ENCODE results near the gene INPPL1.
"Not testable (repeated sequence)": the region's sequence is repeated elsewhere in the genome, so short reads cannot be mapped to it uniquely, and the experiment has no call there.

Gene INPPL1

DNA sequence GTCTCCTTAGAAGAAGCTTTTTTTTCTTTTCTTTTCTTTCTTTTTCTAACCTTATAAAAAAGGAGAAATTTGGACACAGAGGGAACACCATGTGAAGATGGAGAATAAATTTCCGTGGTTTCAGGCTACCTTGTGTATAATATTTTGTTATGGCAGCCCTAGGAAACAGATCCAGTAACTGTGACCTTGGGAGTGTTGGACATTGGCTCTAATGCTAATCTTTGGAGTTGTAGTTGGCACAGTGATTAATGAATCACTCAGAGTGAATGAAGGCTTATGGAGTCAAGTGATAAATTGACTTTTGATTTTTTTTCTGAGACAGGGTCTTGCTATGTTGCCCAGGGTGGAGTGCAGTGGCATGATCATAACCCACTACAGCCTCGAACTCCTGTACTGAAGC is 34.9 kb downstream of the INPPL1 start:
- DNase-seq (ENCODE audit: low read depth) = no peak
- no peak overlapping the region for H3K4me3 ChIP-seq (ENCODE audit: low read depth, low read length)

DNA sequence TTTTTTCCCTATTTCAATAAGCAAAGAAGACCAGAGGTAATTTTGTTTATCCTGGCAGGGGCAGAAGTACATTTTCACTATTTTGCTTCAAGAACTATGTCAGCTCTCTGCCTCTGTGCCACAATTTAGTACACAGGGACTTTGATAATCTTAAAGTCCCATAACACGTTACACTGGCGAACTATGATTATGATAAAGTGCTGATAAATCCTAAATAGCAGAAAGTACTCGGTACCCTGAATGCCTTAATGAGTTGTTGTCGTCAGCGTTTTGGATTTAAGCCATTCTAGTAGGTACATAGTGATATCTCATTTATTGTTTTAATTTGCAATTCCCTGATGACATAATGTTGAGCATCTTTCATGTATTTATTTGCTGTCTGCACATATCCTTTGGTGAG is 36.0 kb downstream of the INPPL1 start:
- no peak for DNase-seq (ENCODE audit: low read depth)
- TF ChIP-seq, protein P1, sequence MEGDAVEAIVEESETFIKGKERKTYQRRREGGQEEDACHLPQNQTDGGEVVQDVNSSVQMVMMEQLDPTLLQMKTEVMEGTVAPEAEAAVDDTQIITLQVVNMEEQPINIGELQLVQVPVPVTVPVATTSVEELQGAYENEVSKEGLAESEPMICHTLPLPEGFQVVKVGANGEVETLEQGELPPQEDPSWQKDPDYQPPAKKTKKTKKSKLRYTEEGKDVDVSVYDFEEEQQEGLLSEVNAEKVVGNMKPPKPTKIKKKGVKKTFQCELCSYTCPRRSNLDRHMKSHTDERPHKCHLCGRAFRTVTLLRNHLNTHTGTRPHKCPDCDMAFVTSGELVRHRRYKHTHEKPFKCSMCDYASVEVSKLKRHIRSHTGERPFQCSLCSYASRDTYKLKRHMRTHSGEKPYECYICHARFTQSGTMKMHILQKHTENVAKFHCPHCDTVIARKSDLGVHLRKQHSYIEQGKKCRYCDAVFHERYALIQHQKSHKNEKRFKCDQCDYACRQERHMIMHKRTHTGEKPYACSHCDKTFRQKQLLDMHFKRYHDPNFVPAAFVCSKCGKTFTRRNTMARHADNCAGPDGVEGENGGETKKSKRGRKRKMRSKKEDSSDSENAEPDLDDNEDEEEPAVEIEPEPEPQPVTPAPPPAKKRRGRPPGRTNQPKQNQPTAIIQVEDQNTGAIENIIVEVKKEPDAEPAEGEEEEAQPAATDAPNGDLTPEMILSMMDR (IDR thresholded peaks at IDR 0.05; ENCODE audit: low read depth, low read length) = no peak
- no peak overlapping the region for H3K4me3 ChIP-seq (ENCODE audit: low read depth, low read length)

More for the DNA sequence above, 34.9 kb downstream of the INPPL1 start:
- TF ChIP-seq, protein P1 (IDR thresholded peaks at IDR 0.05; ENCODE audit: low read depth, low read length) = no peak
- TF ChIP-seq, protein P2, sequence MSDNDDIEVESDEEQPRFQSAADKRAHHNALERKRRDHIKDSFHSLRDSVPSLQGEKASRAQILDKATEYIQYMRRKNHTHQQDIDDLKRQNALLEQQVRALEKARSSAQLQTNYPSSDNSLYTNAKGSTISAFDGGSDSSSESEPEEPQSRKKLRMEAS (IDR thresholded peaks at IDR 0.05; ENCODE audit: low read depth, low read length) = no peak

DNA sequence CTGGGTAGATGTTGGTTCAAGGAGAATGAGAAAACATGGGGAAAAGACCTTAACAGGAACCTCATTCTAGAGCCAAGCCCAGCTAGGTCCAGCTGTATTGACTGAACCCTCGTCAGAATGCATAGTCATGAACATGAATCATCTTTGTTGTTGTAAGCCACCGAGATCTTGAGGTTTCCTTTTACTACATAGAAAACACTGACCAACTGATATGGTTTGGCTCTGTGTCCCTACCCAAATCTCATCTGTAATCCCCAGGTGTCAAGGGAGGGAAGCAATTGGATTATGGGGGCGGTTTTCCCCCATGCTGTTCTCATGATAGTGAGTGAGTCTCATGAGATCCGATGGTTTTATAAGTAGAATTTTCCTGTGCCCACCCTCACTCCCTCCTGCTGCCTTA is 38.8 kb downstream of the INPPL1 start:
- peak; percentile 62 for DNase-seq (ENCODE audit: low read depth)

DNA sequence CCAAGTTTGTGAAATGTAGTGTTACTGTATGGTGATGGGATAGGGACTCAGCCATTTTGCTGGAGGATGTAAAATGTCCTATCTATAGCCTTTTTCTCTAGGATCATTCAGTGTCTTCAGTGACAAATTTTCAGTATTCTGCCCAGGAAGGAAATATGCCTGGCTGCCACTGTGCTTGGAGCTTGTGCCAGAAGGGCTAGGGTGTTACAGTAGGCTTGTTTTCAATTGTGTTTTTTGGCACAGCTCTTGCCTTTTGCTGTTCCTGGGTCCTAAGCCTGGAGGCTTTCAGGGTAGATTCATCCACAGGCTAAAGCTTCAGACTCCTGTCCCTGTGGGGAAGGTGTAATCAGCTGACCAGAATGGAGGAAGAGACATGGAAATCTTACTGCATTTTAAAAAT is 41.4 kb downstream of the INPPL1 start:
- TF ChIP-seq, protein P1 (IDR thresholded peaks at IDR 0.05; ENCODE audit: low read depth, low read length) = no peak
- TF ChIP-seq POLR2A (IDR thresholded peaks at IDR 0.05; ENCODE audit: extremely low read depth, insufficient read length) = no peak
- TF ChIP-seq MYC (IDR thresholded peaks at IDR 0.05; ENCODE audit: low read depth, low read length) = no peak
- TF ChIP-seq, protein P2 (IDR thresholded peaks at IDR 0.05; ENCODE audit: low read depth, low read length) = no peak

More for the DNA sequence above, 38.8 kb downstream of the INPPL1 start:
- no peak overlapping the region for H3K4me3 ChIP-seq (ENCODE audit: low read depth, low read length)
- TF ChIP-seq, protein P1 (IDR thresholded peaks at IDR 0.05; ENCODE audit: low read depth, low read length) = no peak
- TF ChIP-seq, protein P2 (IDR thresholded peaks at IDR 0.05; ENCODE audit: low read depth, low read length) = no peak
- TF ChIP-seq POLR2A (IDR thresholded peaks at IDR 0.05; ENCODE audit: extremely low read depth, insufficient read length) (no peak), MYC (IDR thresholded peaks at IDR 0.05; ENCODE audit: low read depth, low read length) (no peak)

DNA sequence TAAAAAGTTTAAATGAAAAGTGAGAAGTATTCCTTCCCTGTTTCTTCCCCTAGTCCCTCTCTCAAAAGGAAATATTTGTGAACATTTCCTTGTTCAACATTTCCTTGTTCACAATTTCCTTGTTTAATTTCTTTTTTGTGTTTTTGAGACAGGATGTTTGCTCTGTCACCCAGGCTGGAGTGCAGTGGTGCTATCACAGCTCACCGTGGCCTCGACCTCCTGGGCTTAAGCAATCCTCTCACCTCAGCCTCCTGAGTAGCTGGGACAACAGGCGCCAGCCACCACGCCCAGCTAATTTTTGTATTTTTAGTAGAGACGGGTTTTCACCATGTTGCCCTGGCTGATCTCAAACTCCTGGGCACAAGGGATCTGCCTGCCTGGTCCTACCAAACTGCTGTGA is 42.4 kb downstream of the INPPL1 start:
- not testable (repeated sequence) for H3K4me3 ChIP-seq (ENCODE audit: low read depth, low read length); DNase-seq (ENCODE audit: low read depth)

More for the DNA sequence above, 41.4 kb downstream of the INPPL1 start:
- no peak overlapping the region for H3K4me3 ChIP-seq (ENCODE audit: low read depth, low read length)
- no peak for DNase-seq (ENCODE audit: low read depth)

DNA sequence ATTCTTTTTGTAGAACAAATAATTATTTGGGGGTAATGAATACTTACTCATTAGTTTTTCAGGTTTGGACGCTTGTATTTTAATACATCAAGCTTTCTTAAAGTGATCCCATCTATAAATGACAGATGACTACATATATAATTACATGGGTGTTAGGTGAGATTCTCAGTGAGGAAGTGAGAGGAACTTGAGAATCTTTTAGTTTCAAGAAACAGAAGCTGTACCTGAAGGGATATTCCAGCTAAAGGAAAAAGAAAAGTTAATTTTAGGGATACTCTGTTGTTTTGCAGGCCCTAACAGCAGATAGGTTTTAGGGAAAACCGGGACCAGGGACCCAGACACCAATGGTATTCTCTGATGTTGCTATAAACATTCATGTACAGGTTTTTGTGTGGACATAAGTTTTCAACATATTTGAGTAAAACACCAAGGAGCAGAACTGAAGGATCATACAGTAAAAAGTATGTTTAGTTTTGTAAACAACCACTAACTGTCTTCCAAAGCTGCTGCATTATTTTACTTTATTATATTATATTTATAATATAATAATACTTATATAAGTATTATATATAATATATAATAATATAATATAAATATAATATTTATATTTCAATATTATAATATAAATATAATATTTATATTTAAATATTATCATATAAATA is 43.5 kb downstream of the INPPL1 start:
- TF ChIP-seq MYC (IDR thresholded peaks at IDR 0.05; ENCODE audit: low read depth, low read length) (no peak), POLR2A (IDR thresholded peaks at IDR 0.05; ENCODE audit: extremely low read depth, insufficient read length) (no peak)
- TF ChIP-seq, protein P1 (IDR thresholded peaks at IDR 0.05; ENCODE audit: low read depth, low read length) = no peak
- TF ChIP-seq, protein P2 (IDR thresholded peaks at IDR 0.05; ENCODE audit: low read depth, low read length) = no peak
- DNase-seq (ENCODE audit: low read depth) = no peak
- no peak overlapping the region for H3K4me3 ChIP-seq (ENCODE audit: low read depth, low read length)

Measured in NB4 (cell line).